Heart left ventricle (tissue), 13 donors: Measurements from ENCODE around the gene ANK3.

Experiments used
- CTCF ChIP-seq, 12 donors: fragments of 200-600 bp; sonication (generic) in 4 of 12; IDR thresholded peaks; one replicate each; pipeline versions ENCODE4 v1.5.0 to v1.8.0; 2018 to 2022; ENCODE audit warnings: antibody characterized with exemption in 12 of 12, mild to moderate bottlenecking in 5 of 12
- POLR2A ChIP-seq, 2 donors: fragments of 450-650 bp; IDR thresholded peaks; one replicate each; pipeline ENCODE4 v1.6.1; 2017; ENCODE audit warnings: antibody characterized with exemption in 2 of 2, mild to moderate bottlenecking in 2 of 2, moderate library complexity in 2 of 2
- donor health status: ischemic (EF 13 %, LVEDD 7.1; RV severe dilation, severe dysfunction).
- donor health status: DM: no; HTN: yes; CAD: no.
- donor health status: DM: no; HTN: no; CAD: no.
- donor health status: ischemic (EF 25% LVEDD 6.9; RV normal size, moderate dysfunction).
- donor health status: ischemic (EF 25% LVEDD 5.7; RV mildly dilated, moderate dysfunction).
- donor health status: ischemic (EF 35%, LVEDD 5.7; RV mildly dilated, moderate dysfunction).
- donor health status: nonischemic (EF 11% LVEDD 7.7; RV severe dilation, severe dysfunction).
- donor health status: DM: yes; HTN: yes; CAD: no.
- donor health status: PGD.
- donor health status: ischemic (EF 29% LVEDD 5.4; RV normal size, mild dysfunction).
- donor health status: nonischemic (EF 23%, LVEDD 6.1; RV moderate dilation, normal function).

DNA sequence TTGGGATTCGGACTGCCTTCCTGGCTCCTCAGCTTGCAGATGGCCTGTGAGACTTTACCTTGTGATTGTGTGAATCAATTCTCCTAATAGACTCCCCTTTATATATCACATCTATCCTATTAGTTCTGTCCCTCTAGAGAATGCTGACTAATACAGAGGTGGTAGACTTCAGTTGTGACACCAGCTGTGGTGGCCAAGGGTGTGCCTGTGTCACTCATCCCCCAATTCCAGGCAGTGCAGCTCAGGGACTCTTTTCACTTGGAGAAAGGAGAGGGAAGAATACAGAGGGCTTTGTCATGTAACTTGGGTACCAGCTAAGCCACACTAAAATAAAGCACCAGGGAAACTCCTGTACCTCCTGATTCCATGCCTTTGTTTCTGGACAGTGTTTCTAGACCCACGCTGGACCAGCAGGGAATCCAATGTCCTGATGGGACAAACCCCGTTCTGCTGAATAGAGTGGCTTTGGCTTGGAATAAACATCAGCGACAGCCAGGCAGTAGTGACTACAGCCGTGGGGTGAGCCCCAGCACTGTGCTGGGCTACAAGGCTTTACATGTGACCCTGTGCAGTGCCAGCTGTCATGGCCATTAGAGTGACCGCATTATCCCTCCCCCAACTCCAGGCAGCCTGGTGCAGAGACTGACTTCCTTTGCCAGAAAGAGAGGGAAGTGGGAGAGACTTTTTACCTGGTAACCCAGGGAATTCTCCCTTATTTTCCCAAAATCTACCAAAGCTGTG is 233.6 kb downstream of the ANK3 start:
- TF ChIP-seq CTCF (IDR thresholded peaks at IDR 0.05) (no peak), POLR2A (IDR thresholded peaks at IDR 0.05) (no peak)
